NCI-H510A (cell line): ENCODE measurements around the gene ZNF333.
"Not testable (repeated sequence)": the region's sequence is repeated elsewhere in the genome, so short reads cannot be mapped to it uniquely, and the experiment has no call there.

Source experiments
- DNase-seq: peaks from one replicate; lab custom pipeline; 2025; lab: John Stamatoyannopoulos, UW

The ZNF333 gene

DNA sequence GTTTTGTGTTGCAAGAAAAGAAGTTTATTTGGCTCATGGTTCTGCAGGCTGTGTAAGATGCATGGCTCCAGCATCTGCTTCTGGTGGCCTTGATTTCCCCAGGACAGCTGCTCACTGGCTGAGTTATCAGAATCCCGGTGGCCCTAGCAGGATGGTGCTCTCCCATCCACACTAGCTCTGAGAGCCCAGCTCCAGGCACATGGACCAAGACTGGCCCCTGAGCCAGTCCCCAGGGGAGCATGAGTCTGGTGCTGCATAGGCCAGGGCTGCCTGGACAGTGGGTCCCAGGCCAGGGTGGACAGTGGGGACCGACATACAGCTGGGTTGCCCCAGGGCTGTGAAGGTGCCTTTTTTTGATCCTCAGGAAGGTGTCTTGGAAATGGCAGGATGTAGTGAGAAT is 78.2 kb downstream of the ZNF333 start:
- DNase-seq: no peak

- no peak for DNase-seq
Observed at GRCh38 chr19:14769201-14769600, 79.4 kb downstream of the ZNF333 start.

DNA sequence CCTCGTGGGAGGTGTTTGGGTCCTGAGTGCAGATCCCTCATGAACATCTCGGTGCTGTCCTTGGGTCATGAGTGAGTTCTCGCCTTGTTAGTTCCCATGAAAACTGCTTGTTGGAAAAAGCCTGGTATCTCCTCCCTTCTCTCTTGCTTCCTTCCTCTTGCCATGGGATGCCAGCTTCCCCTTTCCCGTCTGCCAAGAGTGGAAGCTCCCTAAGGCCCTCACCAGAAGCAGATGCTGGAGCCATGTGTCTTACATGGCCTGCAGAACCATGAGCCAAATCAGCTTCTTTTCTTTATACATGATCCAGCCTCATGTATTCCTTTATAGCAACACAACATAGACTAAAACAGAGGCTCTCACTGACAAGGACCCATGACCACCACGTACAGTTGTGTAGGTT is 80.3 kb downstream of the ZNF333 start:
- no peak for DNase-seq

DNA sequence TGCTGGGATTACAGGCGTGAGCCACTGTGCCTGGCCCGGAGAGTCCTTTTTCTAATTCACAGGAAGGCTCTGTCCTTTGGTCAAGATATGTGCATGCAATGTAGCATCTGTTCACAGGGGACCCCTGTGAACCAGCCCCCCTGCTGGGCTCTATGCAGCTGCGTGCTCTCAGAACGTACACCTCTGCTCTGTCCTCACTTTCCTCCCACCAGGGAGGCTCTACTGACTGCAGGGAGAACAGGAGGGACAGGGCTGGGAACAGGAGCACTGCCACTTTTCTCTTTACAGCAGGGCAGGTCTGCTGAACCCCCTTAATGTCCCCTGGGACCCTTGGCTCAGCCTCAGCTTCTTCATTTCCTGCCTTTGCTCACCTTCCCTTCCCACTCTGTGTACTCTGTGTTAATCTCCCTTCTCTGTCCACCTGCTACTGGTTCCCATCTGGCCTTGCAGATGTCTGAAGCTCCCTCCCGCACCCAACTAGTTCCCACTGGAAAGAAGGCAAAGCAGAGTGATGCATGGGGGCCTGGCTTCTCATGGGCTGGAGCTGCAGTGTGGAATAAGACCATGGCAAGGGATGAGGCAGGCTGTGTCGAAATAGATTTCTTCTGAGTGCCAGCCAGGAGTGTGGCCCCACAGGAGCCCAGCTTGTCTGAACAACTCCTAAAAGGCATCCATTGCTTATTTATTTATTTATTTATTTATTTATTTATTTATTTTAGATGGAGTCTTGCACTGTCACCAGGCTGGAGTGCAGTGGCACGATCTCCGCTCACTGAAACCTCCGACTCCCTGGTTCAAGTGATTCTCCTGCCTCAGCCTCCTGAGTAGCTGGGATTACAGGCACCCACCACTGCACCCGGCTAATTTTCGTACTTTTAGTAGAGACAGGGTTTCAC is 81.3 kb downstream of the ZNF333 start:
- no peak for DNase-seq

- DNase-seq: no peak
Observed at GRCh38 chr19:14772467-14772866, 82.6 kb downstream of the ZNF333 start.

- no peak for DNase-seq
Observed at GRCh38 chr19:14772995-14773394, 83.1 kb downstream of the ZNF333 start.

GRCh38 chr19:14773722-14774121 is 83.9 kb downstream of the ZNF333 start:
- DNase-seq: not testable (repeated sequence)

- no peak for DNase-seq
Observed at GRCh38 chr19:14774373-14774772, 84.5 kb downstream of the ZNF333 start.

DNA sequence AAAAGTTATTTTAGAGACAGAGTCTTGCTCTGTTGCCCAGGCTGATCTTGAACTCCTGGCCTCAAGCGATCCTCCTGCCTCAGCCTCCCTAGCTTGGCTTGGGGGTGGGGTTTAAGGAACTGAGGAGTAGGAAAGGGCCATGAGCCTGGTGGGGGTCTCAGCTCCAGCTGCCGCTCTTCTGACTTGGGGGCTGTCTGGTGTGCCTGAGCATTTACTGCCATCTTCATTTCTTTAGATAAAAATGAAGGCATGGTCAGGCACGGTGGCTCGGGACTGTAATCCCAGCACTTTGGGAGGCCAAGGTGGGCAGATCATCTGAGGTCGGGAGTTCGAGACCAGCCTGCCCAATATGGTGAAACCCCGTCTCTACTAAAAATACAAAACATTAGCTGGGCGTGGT is 85.5 kb downstream of the ZNF333 start:
- not testable (repeated sequence) for DNase-seq

DNA sequence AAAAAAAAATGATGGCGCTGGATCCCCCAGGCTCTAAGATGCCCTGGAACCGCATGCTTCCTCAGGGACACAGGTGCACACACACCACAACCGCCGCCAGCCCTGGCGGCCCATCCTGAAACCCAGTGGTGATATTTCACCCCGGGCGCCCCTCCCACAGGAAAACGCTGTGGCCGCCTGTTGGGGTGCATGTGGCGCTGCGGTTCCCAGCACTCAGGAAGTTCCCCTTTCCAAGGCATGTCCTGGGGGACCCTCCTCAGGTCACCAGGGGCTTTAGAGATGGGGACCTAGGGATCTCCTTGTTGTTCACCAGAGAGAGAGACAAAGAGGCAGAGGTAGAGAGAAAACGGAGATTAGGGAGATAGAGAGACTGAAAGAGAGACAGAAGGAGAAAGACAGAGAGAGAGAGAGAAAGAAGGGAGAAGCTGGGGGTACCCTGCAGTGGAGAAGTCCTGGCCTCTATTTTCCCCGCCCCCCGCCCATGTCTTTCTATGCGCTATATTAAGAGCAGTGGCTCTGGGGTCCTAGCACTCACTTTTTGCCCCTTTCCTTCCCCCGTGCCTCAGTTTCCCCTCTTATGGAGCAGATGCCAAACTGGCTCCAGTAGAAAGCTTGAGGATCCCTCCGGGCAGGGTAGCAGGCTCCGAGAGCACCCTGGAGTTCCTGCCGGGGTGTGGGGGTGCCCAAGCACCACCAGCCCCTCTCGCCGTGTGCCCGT is 86.2 kb downstream of the ZNF333 start:
- DNase-seq: no peak

DNA sequence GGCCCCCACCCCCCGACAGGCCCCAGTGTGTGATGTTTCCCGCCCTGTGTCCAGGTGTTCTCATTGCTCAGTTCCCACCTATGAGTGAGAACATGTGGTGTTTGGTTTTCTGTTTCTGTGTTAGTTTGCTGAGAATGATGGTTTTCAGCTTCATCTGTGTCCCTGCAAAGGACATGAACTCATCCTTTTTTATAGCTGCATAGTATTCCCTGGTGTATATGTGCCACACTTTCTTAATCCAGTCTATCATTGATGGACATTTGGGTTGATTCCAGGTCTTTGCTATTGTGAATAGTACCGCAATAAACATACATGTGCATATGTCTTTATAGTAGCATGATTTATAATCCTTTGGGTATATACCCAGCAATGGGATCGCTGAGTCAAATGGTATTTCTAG is 87.8 kb downstream of the ZNF333 start:
- not testable (repeated sequence) for DNase-seq

DNA sequence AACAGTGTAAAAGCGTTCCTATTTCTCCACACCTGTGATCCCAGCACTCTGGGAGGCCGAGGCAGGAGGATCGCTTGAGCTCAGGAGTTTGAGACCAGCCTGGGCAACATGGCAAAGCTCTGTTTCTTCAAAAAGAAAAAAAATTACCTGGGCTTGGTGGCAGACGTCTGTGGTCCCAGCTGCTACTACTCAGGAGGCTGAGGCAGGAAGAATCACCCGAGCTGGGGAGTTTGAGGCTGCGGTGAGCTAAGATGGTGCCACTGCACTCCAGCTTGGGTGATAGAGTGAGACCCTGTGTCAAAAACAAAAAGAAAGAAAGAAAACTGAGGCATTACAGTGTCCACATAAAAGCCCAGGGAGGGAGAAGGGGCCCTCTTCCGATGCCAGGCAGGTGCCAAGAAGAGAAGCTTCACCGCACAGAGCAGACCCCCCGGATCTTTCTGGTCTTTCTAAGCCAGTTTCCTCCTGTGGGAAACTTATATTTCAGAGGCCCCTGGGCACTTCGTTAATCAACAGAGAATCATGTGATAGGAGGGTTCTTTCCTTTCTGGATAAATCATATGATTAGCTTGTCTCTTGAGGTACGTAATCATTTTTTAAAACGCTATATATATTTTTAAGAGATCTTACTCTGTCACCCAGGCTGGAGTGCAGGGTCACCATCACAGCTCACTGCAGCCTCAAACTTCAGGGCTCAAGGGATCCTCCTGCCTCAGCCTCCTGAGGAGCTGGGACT is 88.4 kb downstream of the ZNF333 start, which contains the start of gene ADGRE2:
Gene ADGRE2, minus strand, starts transcription at position 451 of the 736 bp plus-strand sequence. CDS start 1,804 bp downstream, outside the sequence.
- DNase-seq: not testable (repeated sequence)

DNA sequence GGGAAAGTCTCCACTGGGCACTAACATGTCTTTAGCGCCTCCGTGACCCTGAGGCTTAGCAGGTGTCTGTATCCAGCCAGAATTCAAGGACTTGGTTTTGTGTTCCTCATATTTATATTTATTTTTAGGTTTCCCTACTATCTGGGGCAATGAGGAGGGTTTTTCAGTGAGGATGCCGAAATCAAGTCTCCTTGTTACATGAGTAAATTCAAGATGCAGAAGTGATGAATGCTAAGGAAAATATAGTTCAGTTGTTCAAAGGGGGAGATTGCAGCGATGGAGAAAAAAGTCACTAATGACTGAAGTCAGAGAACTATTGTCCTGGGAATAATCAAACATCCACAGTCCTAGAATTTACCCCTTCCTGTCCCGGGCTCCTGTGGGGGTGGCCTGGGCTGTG is 89.3 kb downstream of the ZNF333 start:
- DNase-seq: no peak

- not testable (repeated sequence) for DNase-seq
Observed at GRCh38 chr19:14780622-14781225, 90.9 kb downstream of the ZNF333 start.

DNA sequence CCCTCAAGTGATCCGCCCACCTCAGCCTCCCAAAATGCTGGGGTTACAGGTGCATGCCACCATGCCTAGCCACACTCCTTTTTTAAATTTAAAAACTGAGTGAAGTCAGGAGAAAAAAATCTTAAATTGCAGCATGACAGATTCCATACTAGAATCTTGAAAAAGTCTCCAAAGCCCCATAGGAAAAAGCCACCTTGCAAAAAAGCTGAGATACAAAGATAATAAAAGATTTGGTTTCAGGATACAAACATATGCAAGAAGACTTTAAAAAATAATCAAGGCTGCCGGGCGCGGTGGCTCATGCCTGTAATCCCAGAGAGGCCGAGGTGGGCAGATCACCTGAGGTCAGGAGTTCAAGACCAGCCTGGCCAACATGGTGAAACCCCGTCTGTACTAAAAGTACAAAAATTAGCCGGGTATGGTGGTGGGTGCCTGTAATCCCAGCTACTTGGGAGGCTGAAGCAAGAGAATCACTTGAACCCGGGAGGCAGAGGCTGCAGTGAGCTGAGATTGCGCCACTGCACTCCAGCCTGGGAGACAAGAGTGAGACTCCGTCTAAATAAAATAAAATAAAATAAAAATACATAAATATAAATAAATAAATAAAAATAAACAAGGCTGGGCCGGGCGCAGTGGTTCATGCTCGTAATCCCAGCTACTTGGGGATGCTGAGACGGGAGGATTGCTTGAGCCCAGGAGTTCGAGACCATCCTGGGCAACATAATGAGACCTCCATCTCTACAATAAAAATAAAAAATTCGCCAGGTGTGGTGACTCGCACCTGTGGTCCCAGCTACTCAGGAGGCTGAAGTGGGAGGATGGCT is 92.1 kb downstream of the ZNF333 start:
- DNase-seq: not testable (repeated sequence)

GRCh38 chr19:14782626-14783409 is 93.0 kb downstream of the ZNF333 start:
- no peak for DNase-seq
